ENCODE results near the gene FGF1.
"Not testable (repeated sequence)": the region's sequence is repeated elsewhere in the genome, so short reads cannot be mapped to it uniquely, and the experiment has no call there.

Gene FGF1

DNA sequence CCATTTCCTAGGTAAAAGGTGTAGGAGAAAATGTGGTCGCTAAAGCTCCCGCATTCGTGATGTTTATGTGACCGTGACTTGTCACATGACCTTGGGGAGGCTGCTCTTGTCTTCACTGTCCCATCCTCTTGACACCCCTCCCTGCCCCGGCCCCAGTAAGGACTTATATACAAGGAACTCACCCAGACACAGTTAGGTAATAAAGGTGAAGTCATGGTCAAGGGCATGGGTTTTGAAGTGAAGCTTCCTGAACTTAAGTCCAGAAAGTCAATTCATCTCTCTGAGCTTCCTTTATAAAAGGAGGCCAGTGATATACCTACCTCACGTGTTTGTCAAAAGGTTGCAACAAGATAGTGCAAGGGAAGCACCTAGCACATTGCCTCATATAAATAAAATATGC, 17.6 kb downstream of the FGF1 start:
- ATAC-seq: no peak

DNA sequence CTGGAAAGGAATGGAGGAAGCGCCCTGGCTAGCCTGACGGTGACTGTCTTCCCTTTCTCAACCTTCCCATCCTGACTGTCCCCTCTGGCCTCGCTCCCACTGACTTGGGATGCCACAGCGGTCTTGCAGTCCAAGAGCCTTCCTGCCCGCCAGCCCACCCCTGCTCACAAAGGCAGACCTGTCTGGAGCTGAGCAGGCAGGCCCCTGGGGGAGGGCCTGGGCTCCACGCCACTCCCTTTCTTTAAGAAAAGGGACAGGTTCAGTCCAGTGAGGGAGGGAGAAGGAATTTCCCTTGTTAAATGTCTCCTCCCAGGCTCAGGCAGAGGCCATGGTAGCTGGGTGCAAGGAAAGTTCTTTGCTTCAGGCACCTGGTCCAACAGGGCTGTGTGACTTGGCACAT, 18.1 kb downstream of the FGF1 start:
- no peak for ATAC-seq

DNA sequence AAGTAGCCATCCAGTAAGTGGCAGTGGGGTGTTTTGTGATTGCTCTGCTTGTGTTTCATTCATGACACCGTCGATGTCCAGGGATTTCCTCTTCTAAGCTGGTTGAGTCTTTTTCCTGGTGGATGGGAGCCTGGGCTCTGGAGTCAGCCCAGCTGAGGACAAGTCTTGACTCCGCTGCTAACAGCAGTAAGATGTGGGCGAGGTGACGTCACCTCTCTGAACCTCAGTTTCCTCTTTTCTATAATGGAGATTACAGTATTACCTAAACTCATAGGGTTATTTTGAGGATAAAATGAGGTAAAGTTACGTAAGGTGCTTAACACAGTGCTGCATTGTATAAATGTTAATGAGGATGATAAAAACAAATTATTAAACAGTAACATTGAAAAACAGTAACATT, 21.3 kb downstream of the FGF1 start:
- no peak for ATAC-seq

DNA sequence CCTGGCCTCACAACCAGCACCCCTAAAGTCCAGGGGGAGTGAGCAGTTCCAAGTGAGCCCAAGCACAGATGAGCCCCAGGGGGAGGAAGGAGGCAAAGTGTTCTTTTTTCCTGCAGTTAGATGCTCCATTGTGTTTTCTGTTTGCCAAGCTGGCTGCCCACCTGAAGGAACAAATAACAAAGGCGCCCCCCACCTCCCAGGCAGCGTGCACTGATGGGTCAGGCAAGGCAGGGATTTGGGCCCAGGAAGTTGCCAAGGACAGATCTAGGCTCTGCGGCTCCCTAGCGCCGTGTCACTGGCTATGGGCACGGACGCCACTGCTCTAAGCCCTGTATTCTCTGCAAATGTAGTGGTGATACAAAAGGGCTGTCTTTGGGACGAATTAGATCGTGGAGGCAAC, 21.8 kb downstream of the FGF1 start:
- ATAC-seq: no peak

DNA sequence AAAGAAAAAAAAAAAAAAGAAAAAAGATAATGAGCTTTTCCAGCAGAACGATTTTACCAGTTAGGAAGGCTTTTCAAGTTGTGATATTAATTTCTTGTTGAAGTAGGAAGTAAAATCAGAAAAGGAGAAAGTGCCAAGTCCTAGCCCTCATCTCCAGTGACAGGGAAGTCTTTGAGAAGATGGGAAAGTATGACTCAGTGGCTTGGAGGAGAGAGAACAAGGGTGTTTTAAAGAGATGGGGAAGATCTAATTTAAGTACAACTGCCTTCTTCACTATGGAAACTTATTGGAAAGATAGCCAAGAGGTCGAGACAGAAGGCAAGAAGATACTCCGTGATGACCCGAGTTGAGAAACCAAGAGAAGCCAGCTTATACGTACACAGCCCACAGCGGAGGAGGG, 22.6 kb downstream of the FGF1 start:
- no peak for ATAC-seq

- no peak for ATAC-seq
Observed at GRCh38 chr5:142661957-142662356, 23.9 kb downstream of the FGF1 start.

GRCh38 chr5:142661143-142661542, 24.7 kb downstream of the FGF1 start:
- no peak for ATAC-seq

DNA sequence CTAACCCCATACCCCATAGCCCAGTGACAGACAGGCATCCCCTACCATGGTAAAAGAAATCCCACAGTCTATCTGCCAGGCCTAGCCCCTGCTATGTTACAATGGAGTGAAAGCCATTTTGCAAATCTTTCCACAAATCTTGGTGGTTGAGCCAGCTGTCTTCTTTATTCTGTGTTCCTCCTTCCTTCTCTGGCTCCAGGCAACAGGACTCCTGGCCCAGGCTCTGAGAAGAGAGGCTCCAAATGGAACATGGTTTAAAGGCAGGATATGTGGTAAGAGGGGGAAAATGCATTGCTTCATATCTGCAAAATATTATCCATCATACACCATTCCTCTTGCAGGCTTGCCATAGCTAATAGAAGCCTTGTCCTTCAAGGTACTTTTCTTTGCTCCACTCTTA, 25.2 kb downstream of the FGF1 start:
- ATAC-seq: no peak

DNA sequence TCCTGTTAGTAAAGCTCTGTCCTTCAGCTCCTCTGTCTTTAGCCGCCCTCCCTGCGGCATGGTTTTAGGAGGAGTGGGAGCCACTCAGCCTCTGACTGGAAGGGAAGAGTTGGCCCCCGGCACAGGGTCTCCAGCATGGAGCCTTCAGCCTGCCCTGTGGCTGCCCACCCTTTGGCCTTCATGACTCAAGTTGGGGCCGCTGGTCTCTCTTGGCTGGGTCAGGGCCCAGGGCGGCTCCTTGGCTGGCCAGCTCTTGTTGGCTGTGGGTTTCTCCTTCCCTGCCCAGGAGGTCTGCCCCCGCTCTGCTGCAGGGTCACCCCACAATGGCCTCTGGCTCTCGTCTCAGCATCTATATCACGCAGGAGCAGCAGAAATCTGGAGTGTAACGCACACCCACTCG, 25.7 kb downstream of the FGF1 start:
- no peak for ATAC-seq

GRCh38 chr5:142659405-142659804, 26.5 kb downstream of the FGF1 start:
- ATAC-seq: no peak

DNA sequence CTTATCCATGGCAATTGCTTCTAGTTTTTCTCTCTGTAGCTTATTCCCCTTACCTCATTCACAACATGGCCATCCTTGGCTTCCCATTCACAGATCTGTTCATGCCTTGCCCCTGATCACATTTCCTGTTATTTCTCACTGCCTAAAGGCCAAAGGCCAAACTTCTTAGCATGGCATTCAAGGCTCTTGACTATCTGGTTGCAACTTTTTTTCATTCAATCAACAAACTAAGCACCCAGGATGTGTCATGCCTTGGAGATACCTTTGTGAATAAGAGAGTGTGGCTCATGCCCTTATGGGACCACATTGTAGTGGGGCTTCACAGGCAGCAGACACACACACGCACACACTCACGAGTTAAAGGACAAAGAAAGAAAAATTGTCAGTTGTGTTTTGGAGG, 27.6 kb downstream of the FGF1 start:
- ATAC-seq: no peak

DNA sequence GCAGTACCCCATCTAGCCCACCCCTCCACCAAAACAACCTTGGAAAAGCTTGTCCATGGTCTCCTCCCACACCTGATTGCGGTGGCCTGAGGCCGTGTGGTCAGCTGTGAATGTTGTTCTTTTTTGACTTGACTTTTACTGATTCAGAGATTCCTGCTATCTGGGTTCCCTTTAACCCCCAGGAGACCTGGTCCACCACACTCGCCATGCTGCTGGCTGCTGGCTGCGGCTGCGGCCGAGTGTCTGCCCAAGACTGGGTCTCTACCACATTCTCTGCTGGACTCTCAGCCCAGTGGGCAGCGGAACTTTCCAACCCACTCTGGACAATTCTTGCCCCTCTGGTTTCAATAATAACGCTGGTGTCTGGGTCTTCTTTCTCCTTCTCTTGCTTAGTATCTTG, 28.4 kb downstream of the FGF1 start:
- ATAC-seq: no peak

- ATAC-seq: peak in 1 of 2 donors; percentile 69
Observed at GRCh38 chr5:142655339-142656267, 30.3 kb downstream of the FGF1 start.

DNA sequence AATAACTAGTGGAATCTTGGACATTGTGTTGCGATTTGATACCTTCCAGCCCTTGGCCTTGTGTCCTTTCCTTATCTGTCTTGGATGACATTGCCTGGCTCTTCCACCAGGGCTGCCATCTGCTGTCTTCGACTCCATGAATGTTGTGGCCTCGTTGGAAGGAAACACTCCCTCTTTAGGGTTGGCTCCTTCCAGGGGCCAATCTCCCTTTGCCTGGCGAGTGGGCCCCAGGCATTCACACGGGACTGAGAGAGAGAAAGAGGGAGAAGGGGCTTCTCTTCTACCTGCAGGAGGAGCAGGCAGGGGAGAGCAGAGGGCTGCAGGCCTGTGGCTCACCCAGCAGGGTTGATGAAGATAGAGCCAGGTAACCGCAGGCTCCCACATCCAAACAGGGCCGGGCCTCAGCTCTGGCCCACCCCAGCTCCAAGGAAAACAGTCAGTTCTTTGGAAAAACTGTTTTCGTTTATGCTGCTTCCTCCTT, 31.3 kb downstream of the FGF1 start:
- ATAC-seq: no peak

DNA sequence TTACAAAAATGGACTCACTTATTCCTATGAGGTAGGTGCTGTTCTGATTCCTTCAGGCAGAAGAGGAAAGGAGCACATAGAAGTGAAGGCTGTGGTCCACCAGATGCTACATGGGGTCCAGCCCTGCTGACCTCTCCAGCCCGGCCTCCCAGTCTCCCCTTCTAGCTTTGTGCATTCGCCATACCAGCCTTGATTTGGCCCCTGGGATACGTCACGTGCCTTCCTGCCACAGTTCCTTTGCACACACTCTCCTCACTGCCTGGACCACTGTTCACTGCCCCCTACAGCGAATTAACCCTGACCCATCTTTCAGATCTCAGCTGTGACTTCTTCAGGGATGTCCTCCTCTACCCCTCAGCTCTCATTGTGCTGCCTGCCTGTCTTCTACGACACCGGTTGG, 32.6 kb downstream of the FGF1 start:
- ATAC-seq: no peak

GRCh38 chr5:142652563-142652962, 33.3 kb downstream of the FGF1 start:
- no peak for ATAC-seq

DNA sequence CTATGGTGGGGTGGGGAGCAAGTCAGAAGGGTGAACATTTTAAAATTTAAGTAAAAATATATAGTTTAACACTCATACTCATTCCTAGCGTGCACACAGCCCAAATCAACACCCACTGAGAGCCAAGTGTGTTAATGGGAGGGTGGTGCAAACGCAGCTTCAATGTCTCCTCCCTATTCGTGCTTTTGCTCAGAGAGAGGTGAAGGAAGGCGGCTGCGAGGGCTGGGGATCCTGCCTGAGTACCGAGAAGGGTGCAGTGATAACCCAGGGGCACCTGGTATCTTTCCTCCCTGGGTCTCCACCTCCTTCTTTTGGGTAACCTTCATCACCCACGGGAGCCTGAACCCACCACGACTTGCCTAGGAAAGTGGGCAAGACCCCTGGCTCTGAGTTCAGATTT, 35.0 kb downstream of the FGF1 start:
- no peak for ATAC-seq

GRCh38 chr5:142650060-142650459, 35.8 kb downstream of the FGF1 start:
- ATAC-seq: no peak

GRCh38 chr5:142648108-142648507, 37.8 kb downstream of the FGF1 start:
- ATAC-seq: not testable (repeated sequence)

DNA sequence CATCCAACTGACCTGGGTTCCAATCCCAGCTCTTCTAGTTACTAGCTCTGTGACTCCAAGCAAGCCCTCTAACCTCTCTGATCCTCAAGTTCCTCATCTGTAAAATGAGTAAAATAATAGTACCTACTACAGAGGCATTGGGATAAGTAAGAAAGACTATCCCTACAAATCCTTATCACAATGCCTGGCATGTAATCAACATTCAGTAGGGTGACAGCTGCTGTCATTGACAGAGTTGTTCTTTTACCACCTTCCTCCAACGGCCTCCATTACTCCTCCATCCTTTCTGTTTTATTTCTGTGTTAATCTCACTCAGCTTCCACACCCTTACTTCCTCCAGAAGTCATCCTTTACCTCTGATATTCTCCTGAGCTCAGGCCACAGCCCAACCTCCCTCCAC, 40.4 kb downstream of the FGF1 start:
- ATAC-seq: no peak

GRCh38 chr5:142644640-142645361, 41.1 kb downstream of the FGF1 start:
- ATAC-seq: no peak

DNA sequence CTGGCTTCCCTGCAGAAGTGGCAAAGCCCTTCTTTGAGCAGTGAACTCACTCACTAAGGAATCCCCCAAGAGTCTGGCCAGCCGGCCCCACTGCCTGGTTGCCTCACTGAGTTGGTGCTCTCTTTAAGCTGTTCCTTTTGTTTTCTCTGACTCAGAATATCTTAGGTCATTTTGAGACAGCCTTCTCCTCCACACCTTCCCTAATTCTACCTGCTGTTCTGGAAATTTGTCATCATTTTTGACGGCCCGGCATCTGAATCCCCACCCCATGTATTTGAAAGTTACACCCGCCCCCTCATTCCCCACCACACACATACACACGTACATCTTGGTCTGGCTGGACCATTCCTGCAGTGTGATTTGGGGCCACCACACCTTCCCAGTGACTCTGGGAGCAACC, 41.8 kb downstream of the FGF1 start:
- no peak for ATAC-seq

DNA sequence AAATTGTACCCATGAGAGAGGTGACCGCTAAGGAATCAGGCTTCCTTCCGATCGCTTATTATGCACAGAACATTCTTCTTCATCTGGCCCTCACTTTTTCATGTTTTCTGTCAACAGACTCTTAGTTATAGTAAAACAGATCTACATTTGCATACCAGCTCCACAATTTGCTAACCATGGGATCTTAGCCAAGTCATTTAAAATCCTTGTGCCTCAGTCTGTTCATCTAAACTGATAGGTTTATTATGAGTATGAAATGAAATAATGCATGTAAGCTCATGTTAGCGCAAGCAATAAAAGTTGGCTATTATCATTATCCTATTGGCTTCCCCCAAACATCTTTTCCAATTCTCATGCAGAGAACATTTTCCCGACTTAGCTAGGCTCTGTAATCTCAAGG, 42.3 kb downstream of the FGF1 start:
- no peak for ATAC-seq

DNA sequence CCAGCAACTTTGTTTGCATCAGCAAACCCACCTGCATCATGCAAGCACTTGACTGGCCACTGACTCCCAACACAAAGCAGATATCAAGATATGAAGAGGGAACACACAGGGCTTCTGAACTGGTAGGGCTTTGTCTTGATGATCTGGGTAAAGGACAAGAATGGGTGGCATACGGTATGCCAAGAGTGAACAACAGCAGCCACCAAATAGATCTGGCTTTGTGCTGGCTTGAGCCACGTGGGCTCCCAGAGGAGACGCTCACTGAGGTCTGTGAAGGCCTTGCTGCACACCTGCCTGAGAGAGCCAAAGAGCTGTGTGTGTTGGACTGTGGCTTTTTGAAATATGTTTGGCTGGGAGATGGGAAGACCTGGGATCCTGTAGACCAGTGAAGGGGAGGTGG, 43.5 kb downstream of the FGF1 start:
- no peak for ATAC-seq

All from activated CD4-positive, CD25-positive, alpha-beta regulatory T cell treated with anti-CD3 and anti-CD28 coated beads, Interleukin-2, amount 50 U/mL, for 24 hours (primary cell).